Fibroblast of lung (primary cell): ENCODE data around the gene NR5A1.

Source experiments
- CTCF ChIP-seq, 2 donors: IDR thresholded peaks in 1 of 2; conservative IDR thresholded peaks in 1 of 2; 1 replicate in 1 of 2; 2 replicates in 1 of 2; pipeline ENCODE4 v1.5.1; 2011 to 2012; ENCODE audit warnings: low read length in 2 of 2, control low read depth in 1 of 2, inconsistent platforms in 1 of 2, low read depth in 1 of 2, mild to moderate bottlenecking in 1 of 2
- EZH2 ChIP-seq: IDR thresholded peaks from 2 replicates; pipeline ENCODE4 v1.5.1; 2012; ENCODE audit warnings: low read length, control low read depth, mild to moderate bottlenecking; ENCODE audit errors: missing control alignments

- TF ChIP-seq EZH2 (no peak), CTCF (conservative IDR thresholded peaks at IDR 0.05 in 1 of 2, IDR thresholded peaks at IDR 0.05 in 1 of 2; ENCODE audit: low read depth in 1 of 2, low read length in 2 of 2) (no peak)
These were observed 8.6 kb downstream of the NR5A1 start for GRCh38 chr9:124498499-124499146.
